ENCODE data around the gene ZBTB7C. TPM values are rescaled to one million over a fixed set of nuclear protein-coding genes. Genes with fewer than 3 reads are reported as not detected.

Gene ZBTB7C
- total and polyA plus RNA-seq, 2 of the 4 experiments (the other 2 are of a cell fraction): not detected

DNA sequence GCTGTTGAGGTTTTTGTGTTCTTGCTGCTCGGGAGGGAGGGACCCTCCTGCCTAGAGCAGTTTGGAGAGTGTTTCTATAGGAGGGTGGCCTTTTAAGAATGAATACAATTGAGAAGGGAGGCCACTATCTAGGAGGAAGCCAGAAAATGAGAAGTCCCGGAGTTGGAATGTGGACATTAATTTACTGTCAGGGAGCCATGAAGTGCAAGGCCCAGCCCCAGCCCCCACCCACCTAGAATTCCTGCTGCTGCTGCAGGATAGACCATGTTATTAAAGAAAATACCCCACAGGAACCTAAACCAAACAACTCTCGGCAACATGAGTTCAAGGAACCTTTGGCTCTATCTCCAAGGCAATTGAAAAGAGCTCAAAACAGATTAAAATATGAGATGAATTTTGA lies 46.0 kb downstream of the ZBTB7C start:
- no peak overlapping the region for H3K4ac ChIP-seq (ENCODE audit: low read depth, low read length)
- ATAC-seq (ENCODE audit: low read depth) (no peak), DNase-seq (no peak)
- H2BK20ac ChIP-seq (ENCODE audit: low read depth, low read length): no peak overlapping the region
- dilution Hi-C loops (cut with HindIII; ENCODE audit: low sequenced_read_pairs, unreplicated experiment): no loop called here
- H4K5ac ChIP-seq (ENCODE audit: low read depth, low read length): no peak overlapping the region
- no peak overlapping the region for H2AK5ac ChIP-seq (ENCODE audit: low read depth, low read length)
- no peak overlapping the region for H2BK5ac ChIP-seq (ENCODE audit: low read depth, low read length, poor library complexity, severe bottlenecking)
- no peak overlapping the region for H3K27ac ChIP-seq (ENCODE audit: insufficient read depth, low read length)
- H2BK120ac ChIP-seq (ENCODE audit: low read depth, low read length): no peak overlapping the region
- H3K36me3 ChIP-seq (ENCODE audit: control insufficient read depth, insufficient read depth, low read length): no peaks in the 10 kb centered on the region
- no TSS peak for BruUV-seq (replicated peaks)
- ChIA-PET CTCF (no interaction called here), POLR2A (ENCODE audit: unreplicated experiment) (no interaction called here)
- no peak overlapping the region for H4K8ac ChIP-seq (ENCODE audit: low read depth in 2 of 2, low read length in 2 of 2)
- H3K4me3 ChIP-seq (ENCODE audit: insufficient read depth, low read depth, low read length): no peak overlapping the region
- in situ Hi-C loops (cut with MboI; ENCODE audit: low sequenced_read_pairs): no loop called here
- H3K4me1 ChIP-seq (ENCODE audit: control insufficient read depth, insufficient read depth, low read length): no peaks in the 10 kb centered on the region
- H3K9ac ChIP-seq (ENCODE audit: low read depth, low read length): no peak overlapping the region
- H4K20me1 ChIP-seq (ENCODE audit: insufficient read depth, low read length): no peaks in the 10 kb centered on the region
- no peak overlapping the region for H2AK9ac ChIP-seq (replicated peaks; ENCODE audit: low read depth, low read length, poor library complexity)
- no peak overlapping the region for H3K56ac ChIP-seq (ENCODE audit: extremely low read depth, insufficient read depth, low read length)
- H3K4me2 ChIP-seq (ENCODE audit: low read depth, low read length): no peak overlapping the region
- no peaks in the 10 kb centered on the region for H3K9me3 ChIP-seq (ENCODE audit: control insufficient read depth, insufficient read depth, low read length)
- no peak overlapping the region for H2AFZ ChIP-seq (replicated peaks; ENCODE audit: low read length, poor library complexity)
- no peaks in the 10 kb centered on the region for H3K79me1 ChIP-seq (ENCODE audit: low read depth in 1 of 2, low read length in 2 of 2)
- no peak overlapping the region for H4K91ac ChIP-seq (ENCODE audit: insufficient read depth, low read depth, low read length)
- WGBS, 2 experiments (ENCODE audit: extremely low coverage in 2 of 2, insufficient read length in 1 of 2): no CpG with 5 or more reads among the region's 3 CpGs
- intact Hi-C loops (cut with micrococcal nuclease): no loop called here
- no peaks in the 10 kb centered on the region for H3K9me1 ChIP-seq (ENCODE audit: insufficient read depth, low read length)
- H3K18ac ChIP-seq (ENCODE audit: low read depth, low read length): no peak overlapping the region
- TF ChIP-seq POLR2A (IDR thresholded peaks at IDR 0.05; ENCODE audit: low read depth, low read length): no peak
- no peak for TF ChIP-seq FOS (IDR thresholded peaks at IDR 0.05; ENCODE audit: low read depth, low read length)
- TF ChIP-seq CHD1 (IDR thresholded peaks at IDR 0.05; ENCODE audit: low read depth, low read length): no peak
- no peak for TF ChIP-seq USF2 (IDR thresholded peaks at IDR 0.05; ENCODE audit: low read depth, low read length)
- no peak for TF ChIP-seq MAFK (IDR thresholded peaks at IDR 0.05; ENCODE audit: low read depth, low read length)
- no peak for TF ChIP-seq MAZ (IDR thresholded peaks at IDR 0.05; ENCODE audit: borderline replicate concordance, low read depth, low read length)
- TF ChIP-seq SMC3 (IDR thresholded peaks at IDR 0.05; ENCODE audit: low read depth, low read length): no peak
- no peak for TF ChIP-seq RCOR1 (IDR thresholded peaks at IDR 0.05; ENCODE audit: insufficient replicate concordance, low read length)
- no peak for TF ChIP-seq RAD21 (IDR thresholded peaks at IDR 0.05; ENCODE audit: low read length)
- TF ChIP-seq, protein P1, sequence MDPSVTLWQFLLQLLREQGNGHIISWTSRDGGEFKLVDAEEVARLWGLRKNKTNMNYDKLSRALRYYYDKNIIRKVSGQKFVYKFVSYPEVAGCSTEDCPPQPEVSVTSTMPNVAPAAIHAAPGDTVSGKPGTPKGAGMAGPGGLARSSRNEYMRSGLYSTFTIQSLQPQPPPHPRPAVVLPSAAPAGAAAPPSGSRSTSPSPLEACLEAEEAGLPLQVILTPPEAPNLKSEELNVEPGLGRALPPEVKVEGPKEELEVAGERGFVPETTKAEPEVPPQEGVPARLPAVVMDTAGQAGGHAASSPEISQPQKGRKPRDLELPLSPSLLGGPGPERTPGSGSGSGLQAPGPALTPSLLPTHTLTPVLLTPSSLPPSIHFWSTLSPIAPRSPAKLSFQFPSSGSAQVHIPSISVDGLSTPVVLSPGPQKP (IDR thresholded peaks at IDR 0.05; ENCODE audit: borderline replicate concordance, low read depth, low read length): no peak
- no peak for TF ChIP-seq RFX5 (IDR thresholded peaks at IDR 0.05; ENCODE audit: low read depth, low read length)
- no peak for TF ChIP-seq BHLHE40 (IDR thresholded peaks at IDR 0.05; ENCODE audit: low read depth, low read length)
- no peak for TF ChIP-seq CTCF (conservative IDR thresholded peaks at IDR 0.05; ENCODE audit: low read depth, low read length)
- no peak overlapping the region for H3K14ac ChIP-seq (replicated peaks; ENCODE audit: low read depth, low read length)
- peaks cover 8% of the 10 kb centered on the region; the same call in 1 of the 2 replicates for H3K27me3 ChIP-seq (ENCODE audit: control insufficient read depth, insufficient read depth, low read length)
- H2BK15ac ChIP-seq (ENCODE audit: low read depth, low read length): no peak overlapping the region
- H3K23ac ChIP-seq (ENCODE audit: low read depth, low read length): no peak overlapping the region
